DOHH2 (cell line): ENCODE results near the gene GOLPH3.
"Not testable (repeated sequence)": the region's sequence is repeated elsewhere in the genome, so short reads cannot be mapped to it uniquely, and the experiment has no call there.

Experiments used
- H3F3A ChIP-seq: fragments of 200-600 bp; sonication (generic), shearing (Covaris generic); 2 replicates; pipeline ENCODE4 v1.6.0; 2016; ENCODE audit warnings: antibody characterized with exemption, mild to moderate bottlenecking; ENCODE audit not compliant: control insufficient read depth, insufficient read depth
- H3K27ac ChIP-seq: fragments of 200-600 bp; sonication (generic); 2 replicates; pipeline ENCODE4 v1.5.1; 2014; ENCODE audit warnings: low read depth, mild to moderate bottlenecking, low read length, moderate library complexity
- H3K27me3 ChIP-seq: fragments of 200-600 bp; sonication (generic); 2 replicates; pipeline ENCODE4 v1.6.1; 2014; ENCODE audit warnings: mild to moderate bottlenecking, low read length, mixed read lengths; ENCODE audit not compliant: control insufficient read depth
- H3K36me3 ChIP-seq: fragments of 200-600 bp; sonication (generic); 2 replicates; pipeline ENCODE4 v1.6.1; 2014; ENCODE audit warnings: mild to moderate bottlenecking, low read length, moderate library complexity, mixed read lengths; ENCODE audit not compliant: control insufficient read depth
- H3K4me1 ChIP-seq: fragments of 200-600 bp; sonication (generic); 2 replicates; pipeline ENCODE4 v1.6.1; 2014; ENCODE audit warnings: mild to moderate bottlenecking, low read length, mixed read lengths; ENCODE audit not compliant: control insufficient read depth
- H3K4me2 ChIP-seq: fragments of 200-600 bp; sonication (generic); 2 replicates; pipeline ENCODE4 v1.6.0; 2014; ENCODE audit warnings: mild to moderate bottlenecking, low read length, moderate library complexity
- H3K4me3 ChIP-seq: fragments of 200-600 bp; sonication (generic); 2 replicates; pipeline ENCODE4 v1.5.1; 2014; ENCODE audit warnings: mild to moderate bottlenecking, low read length, mixed read lengths
- H3K79me2 ChIP-seq: fragments of 200-600 bp; sonication (generic); 2 replicates; pipeline ENCODE4 v1.6.1; 2014; ENCODE audit warnings: mild to moderate bottlenecking, low read length, mixed read lengths; ENCODE audit not compliant: control insufficient read depth
- H3K9me2 ChIP-seq: fragments of 200-600 bp; sonication (generic); replicated peaks from 2 replicates; pipeline ENCODE4 v1.6.1; 2014; ENCODE audit warnings: mild to moderate bottlenecking, low read length, mixed read lengths; ENCODE audit not compliant: control insufficient read depth
- H3K9me3 ChIP-seq: fragments of 200-600 bp; sonication (generic); 2 replicates; pipeline ENCODE4 v1.6.1; 2014; ENCODE audit warnings: antibody characterized with exemption, low read length, mixed read lengths; ENCODE audit not compliant: control insufficient read depth, insufficient read depth
- H4K20me1 ChIP-seq: fragments of 200-600 bp; sonication (generic); 2 replicates; pipeline ENCODE4 v1.6.0; 2014; ENCODE audit warnings: low read depth, mild to moderate bottlenecking, antibody characterized with exemption, low read length, moderate library complexity; ENCODE audit not compliant: control insufficient read depth, insufficient read depth
- EZH2phosphoT487 ChIP-seq: fragments of 200-600 bp; sonication (generic); IDR thresholded peaks from 2 replicates; pipeline ENCODE4 v1.6.1; 2017; ENCODE audit warnings: borderline replicate concordance, mild to moderate bottlenecking, antibody characterized with exemption, low read length, moderate library complexity, mixed read lengths
- TF ChIP-seq, protein P1 (sequence below): fragments of 200-600 bp; sonication (generic); IDR thresholded peaks from one replicate; pipeline ENCODE4 v1.5.1; 2014; ENCODE audit warnings: antibody characterized with exemption, mild to moderate bottlenecking, low read depth, low read length; ENCODE audit not compliant: poor library complexity, severe bottlenecking

Gene GOLPH3

DNA sequence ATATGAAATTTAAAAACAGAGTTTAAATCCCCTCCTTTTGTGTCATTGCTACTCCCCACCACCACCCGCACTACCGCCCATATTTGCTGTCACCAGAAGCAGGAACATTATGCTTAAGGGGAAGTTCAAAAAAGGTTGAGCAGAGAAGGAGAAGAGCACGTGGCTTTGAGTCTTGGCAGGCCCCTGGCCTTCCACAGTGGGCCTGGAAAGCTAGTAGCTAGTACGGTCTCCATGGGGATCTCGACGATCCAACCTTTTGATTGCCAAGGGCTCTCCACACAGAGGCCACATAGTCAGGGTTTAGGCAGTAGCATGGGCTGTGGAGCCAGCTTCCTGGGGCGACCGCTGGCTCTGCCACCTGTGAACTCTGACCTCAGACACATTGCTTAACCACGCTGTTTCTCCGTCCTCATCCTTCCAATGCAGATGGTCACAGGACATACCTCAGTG is 90.1 kb downstream of the GOLPH3 start:
- H3K4me3 ChIP-seq = no peak overlapping the region
- no peaks in the 10 kb centered on the region for H3F3A ChIP-seq
- TF ChIP-seq, protein P1, sequence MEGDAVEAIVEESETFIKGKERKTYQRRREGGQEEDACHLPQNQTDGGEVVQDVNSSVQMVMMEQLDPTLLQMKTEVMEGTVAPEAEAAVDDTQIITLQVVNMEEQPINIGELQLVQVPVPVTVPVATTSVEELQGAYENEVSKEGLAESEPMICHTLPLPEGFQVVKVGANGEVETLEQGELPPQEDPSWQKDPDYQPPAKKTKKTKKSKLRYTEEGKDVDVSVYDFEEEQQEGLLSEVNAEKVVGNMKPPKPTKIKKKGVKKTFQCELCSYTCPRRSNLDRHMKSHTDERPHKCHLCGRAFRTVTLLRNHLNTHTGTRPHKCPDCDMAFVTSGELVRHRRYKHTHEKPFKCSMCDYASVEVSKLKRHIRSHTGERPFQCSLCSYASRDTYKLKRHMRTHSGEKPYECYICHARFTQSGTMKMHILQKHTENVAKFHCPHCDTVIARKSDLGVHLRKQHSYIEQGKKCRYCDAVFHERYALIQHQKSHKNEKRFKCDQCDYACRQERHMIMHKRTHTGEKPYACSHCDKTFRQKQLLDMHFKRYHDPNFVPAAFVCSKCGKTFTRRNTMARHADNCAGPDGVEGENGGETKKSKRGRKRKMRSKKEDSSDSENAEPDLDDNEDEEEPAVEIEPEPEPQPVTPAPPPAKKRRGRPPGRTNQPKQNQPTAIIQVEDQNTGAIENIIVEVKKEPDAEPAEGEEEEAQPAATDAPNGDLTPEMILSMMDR = no peak
- no peak for TF ChIP-seq EZH2phosphoT487
- H4K20me1 ChIP-seq = no peaks in the 10 kb centered on the region
- no peaks in the 10 kb centered on the region for H3K79me2 ChIP-seq
- H3K4me1 ChIP-seq = no peaks in the 10 kb centered on the region
- no peaks in the 10 kb centered on the region for H3K27me3 ChIP-seq
- no peak overlapping the region for H3K27ac ChIP-seq
- H3K9me2 ChIP-seq = no peaks in the 10 kb centered on the region
- no peaks in the 10 kb centered on the region; the same call in 1 of the 2 replicates for H3K36me3 ChIP-seq
- H3K9me3 ChIP-seq = no peaks in the 10 kb centered on the region
- H3K4me2 ChIP-seq = no peak overlapping the region

DNA sequence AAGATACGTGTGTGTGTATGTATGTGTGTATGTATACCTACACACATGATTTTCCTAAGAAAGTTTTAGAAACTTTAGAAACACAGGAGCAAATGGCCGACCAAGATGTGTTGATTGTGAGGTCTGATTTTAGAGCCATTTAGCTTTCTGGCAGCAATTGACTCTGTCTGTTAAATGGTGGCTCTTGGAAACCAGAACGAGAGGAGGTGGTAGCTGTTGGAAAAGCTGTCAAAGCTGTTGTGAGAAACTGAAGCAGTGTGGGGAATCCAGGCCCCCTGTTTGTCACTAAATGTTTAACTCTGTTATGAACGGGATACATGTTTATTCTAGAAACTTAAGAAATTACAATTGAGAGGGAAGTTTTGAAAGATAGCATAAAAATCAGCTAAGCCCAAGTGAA is 91.4 kb downstream of the GOLPH3 start:
- Histone ChIP-seq H3K27me3 (no peaks in the 10 kb centered on the region), H4K20me1 (no peaks in the 10 kb centered on the region), H3K36me3 (peaks cover 3% of the 10 kb centered on the region; the same call in 1 of the 2 replicates), H3K4me2 (no peak overlapping the region), H3K79me2 (no peaks in the 10 kb centered on the region), H3K27ac (no peak overlapping the region), H3K4me1 (no peaks in the 10 kb centered on the region), H3F3A (no peaks in the 10 kb centered on the region), H3K9me2 (no peaks in the 10 kb centered on the region), H3K4me3 (no peak overlapping the region), H3K9me3 (no peaks in the 10 kb centered on the region)
- no peak for TF ChIP-seq EZH2phosphoT487
- TF ChIP-seq, protein P1 = no peak

DNA sequence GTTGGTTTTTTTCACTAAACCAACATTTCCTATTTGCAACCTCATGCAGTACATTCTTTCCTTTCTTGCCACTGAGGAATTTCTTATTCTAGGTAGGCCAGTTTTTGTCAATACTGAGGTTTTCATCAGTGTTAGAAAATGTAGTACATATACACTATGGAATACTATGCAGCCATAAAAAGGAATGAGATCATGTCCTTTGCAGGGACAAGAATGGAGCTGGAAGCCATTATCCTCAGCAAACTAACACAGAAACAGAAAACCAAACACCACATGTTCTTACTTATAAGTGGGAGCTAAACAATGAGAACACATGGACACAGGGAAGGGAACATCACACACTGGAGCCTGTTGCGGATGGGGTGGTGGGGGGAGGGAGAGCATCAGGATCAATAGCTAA is 93.6 kb downstream of the GOLPH3 start:
- not testable (repeated sequence) for H3F3A ChIP-seq, H3K4me2 ChIP-seq, H3K4me1 ChIP-seq, H3K27me3 ChIP-seq, H3K4me3 ChIP-seq, H3K9me2 ChIP-seq, H3K79me2 ChIP-seq, H4K20me1 ChIP-seq, H3K27ac ChIP-seq, H3K9me3 ChIP-seq
- peaks cover 10% of the 10 kb centered on the region for H3K36me3 ChIP-seq

DNA sequence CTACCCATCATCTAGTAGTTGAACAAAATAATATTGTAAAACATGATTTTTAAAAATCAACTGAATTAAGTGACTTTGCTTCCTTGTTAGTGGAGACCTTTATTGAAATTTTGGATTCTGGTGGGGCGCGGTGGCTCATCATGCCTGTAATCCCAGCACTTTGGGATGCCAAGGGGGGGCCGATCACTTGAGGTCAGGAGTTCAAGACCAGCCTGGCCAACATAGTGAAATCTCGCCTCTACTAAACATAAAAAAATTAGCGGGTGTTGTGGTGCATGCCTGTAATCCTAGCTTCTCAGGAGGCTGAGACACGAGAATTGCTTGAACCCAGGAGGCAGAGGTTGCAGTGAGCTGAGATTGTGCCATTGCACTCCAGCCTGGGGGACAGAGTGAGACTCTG is 95.3 kb downstream of the GOLPH3 start:
- H4K20me1 ChIP-seq, H3K4me1 ChIP-seq, H3K27ac ChIP-seq, H3K79me2 ChIP-seq, H3K9me3 ChIP-seq, H3K4me3 ChIP-seq, H3K27me3 ChIP-seq, H3K4me2 ChIP-seq, H3K9me2 ChIP-seq, H3F3A ChIP-seq: not testable (repeated sequence)
- peaks cover 13% of the 10 kb centered on the region for H3K36me3 ChIP-seq
